ENCODE results near the gene SNCAIP.

SNCAIP gene

GRCh38 chr5:122312591-122313406 lies 762 bp downstream of the SNCAIP start:
- Histone ChIP-seq H3K9ac (ENCODE audit: low read depth in 1 of 2, low read length in 2 of 2) (peak overlapping the region; percentile 17 to 21), H3K36me3 (ENCODE audit: control insufficient read depth in 2 of 2, insufficient read depth in 2 of 2, low read length in 2 of 2) (no peaks in the 10 kb centered on the region), H3K27me3 (ENCODE audit: control insufficient read depth in 2 of 2, insufficient read depth in 2 of 2, low read length in 2 of 2) (peaks cover 13 to 19% of the 10 kb centered on the region in 2 donors), H3K4me1 (ENCODE audit: control insufficient read depth in 2 of 2, insufficient read depth in 2 of 2, low read length in 2 of 2) (peaks cover 8 to 11% of the 10 kb centered on the region in 2 donors), H3K4me3 (ENCODE audit: low read length in 2 of 2) (peak overlapping the region; percentile 41 to 50), H3K9me3 (ENCODE audit: control insufficient read depth in 2 of 2, low read length in 2 of 2) (no peaks in the 10 kb centered on the region), H3K27ac (ENCODE audit: low read depth in 2 of 2, low read length in 2 of 2) (peak overlapping the region in 1 of 2 donors; percentile 17)

DNA sequence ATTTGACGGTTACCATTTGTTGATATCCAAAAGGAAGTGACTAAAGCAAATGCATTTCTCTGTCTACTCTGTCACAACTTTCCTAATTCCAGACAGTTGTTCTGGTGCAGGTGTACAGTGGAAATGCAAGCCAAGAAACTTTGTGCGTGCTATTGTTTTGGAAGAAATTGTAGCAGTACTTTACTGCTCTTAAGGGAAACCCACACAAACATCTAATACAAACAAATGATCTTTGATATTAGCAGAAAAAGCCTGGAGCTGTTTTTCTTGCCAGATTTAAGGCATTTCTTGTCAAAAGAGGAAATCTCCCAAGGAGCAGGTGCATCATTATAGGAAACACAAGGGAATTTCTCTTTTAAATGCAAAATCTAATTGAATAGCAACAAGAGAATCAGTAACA lies 2.0 kb downstream of the SNCAIP start:
- H3K27ac ChIP-seq (ENCODE audit: low read depth in 2 of 2, low read length in 2 of 2): no peak overlapping the region
- no peak overlapping the region for H3K9ac ChIP-seq (ENCODE audit: low read depth in 1 of 2, low read length in 2 of 2)

DNA sequence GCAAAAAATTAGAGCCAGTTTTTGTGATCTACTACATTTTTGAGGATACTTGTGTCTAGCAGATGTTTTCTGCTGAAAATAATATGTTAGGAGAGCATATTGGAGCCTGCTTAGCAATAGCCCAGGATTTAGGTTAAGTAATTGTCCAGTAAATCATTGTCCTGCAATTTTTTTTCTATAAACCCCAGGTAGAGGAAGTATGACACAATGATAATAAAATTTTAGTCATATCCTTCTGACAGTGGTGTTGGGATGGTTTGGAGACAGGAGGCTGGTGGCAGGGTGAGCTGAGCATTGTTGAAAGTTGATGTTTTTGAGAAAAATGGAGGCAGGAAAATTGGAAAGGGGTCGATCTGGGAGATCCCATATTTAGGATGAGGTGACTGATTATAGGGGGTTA lies 3.5 kb downstream of the SNCAIP start:
- H3K9me3 ChIP-seq (ENCODE audit: control insufficient read depth in 2 of 2, low read length in 2 of 2): no peaks in the 10 kb centered on the region
- H3K4me1 ChIP-seq (ENCODE audit: control insufficient read depth in 2 of 2, insufficient read depth in 2 of 2, low read length in 2 of 2): peaks cover 8 to 11% of the 10 kb centered on the region in 2 donors
- H3K27me3 ChIP-seq (ENCODE audit: control insufficient read depth in 2 of 2, insufficient read depth in 2 of 2, low read length in 2 of 2): peaks cover 12 to 19% of the 10 kb centered on the region in 2 donors

More for the DNA sequence above, 2.0 kb downstream of the SNCAIP start:
- peaks cover 8 to 11% of the 10 kb centered on the region in 2 donors for H3K4me1 ChIP-seq (ENCODE audit: control insufficient read depth in 2 of 2, insufficient read depth in 2 of 2, low read length in 2 of 2)
- peaks cover 13 to 19% of the 10 kb centered on the region in 2 donors for H3K27me3 ChIP-seq (ENCODE audit: control insufficient read depth in 2 of 2, insufficient read depth in 2 of 2, low read length in 2 of 2)
- H3K36me3 ChIP-seq (ENCODE audit: control insufficient read depth in 2 of 2, insufficient read depth in 2 of 2, low read length in 2 of 2): no peaks in the 10 kb centered on the region
- no peak overlapping the region for H3K4me3 ChIP-seq (ENCODE audit: low read length in 2 of 2)
- H3K9me3 ChIP-seq (ENCODE audit: control insufficient read depth in 2 of 2, low read length in 2 of 2): no peaks in the 10 kb centered on the region

GRCh38 chr5:122316656-122317055 lies 4.6 kb downstream of the SNCAIP start:
- H3K4me1 ChIP-seq (ENCODE audit: control insufficient read depth in 2 of 2, insufficient read depth in 2 of 2, low read length in 2 of 2): peaks cover 8 to 11% of the 10 kb centered on the region in 2 donors
- no peaks in the 10 kb centered on the region for H3K36me3 ChIP-seq (ENCODE audit: control insufficient read depth in 2 of 2, insufficient read depth in 2 of 2, low read length in 2 of 2)
- no peak overlapping the region for H3K9ac ChIP-seq (ENCODE audit: low read depth in 1 of 2, low read length in 2 of 2)
- no peak overlapping the region for H3K27ac ChIP-seq (ENCODE audit: low read depth in 2 of 2, low read length in 2 of 2)
- H3K27me3 ChIP-seq (ENCODE audit: control insufficient read depth in 2 of 2, insufficient read depth in 2 of 2, low read length in 2 of 2): peaks cover 7 to 19% of the 10 kb centered on the region in 2 donors
- H3K4me3 ChIP-seq (ENCODE audit: low read length in 2 of 2): no peak overlapping the region
- no peaks in the 10 kb centered on the region for H3K9me3 ChIP-seq (ENCODE audit: control insufficient read depth in 2 of 2, low read length in 2 of 2)

More for the DNA sequence above, 3.5 kb downstream of the SNCAIP start:
- Histone ChIP-seq H3K9ac (ENCODE audit: low read depth in 1 of 2, low read length in 2 of 2) (no peak overlapping the region), H3K27ac (ENCODE audit: low read depth in 2 of 2, low read length in 2 of 2) (no peak overlapping the region), H3K4me3 (ENCODE audit: low read length in 2 of 2) (no peak overlapping the region), H3K36me3 (ENCODE audit: control insufficient read depth in 2 of 2, insufficient read depth in 2 of 2, low read length in 2 of 2) (no peaks in the 10 kb centered on the region)

- H3K36me3 ChIP-seq (ENCODE audit: control insufficient read depth in 2 of 2, insufficient read depth in 2 of 2, low read length in 2 of 2): no peaks in the 10 kb centered on the region
- H3K9me3 ChIP-seq (ENCODE audit: control insufficient read depth in 2 of 2, low read length in 2 of 2): no peaks in the 10 kb centered on the region
- H3K4me3 ChIP-seq (ENCODE audit: low read length in 2 of 2): no peak overlapping the region
- H3K4me1 ChIP-seq (ENCODE audit: control insufficient read depth in 2 of 2, insufficient read depth in 2 of 2, low read length in 2 of 2): peaks cover 0 to 4% of the 10 kb centered on the region in 2 donors
- peaks cover 0 to 4% of the 10 kb centered on the region in 2 donors for H3K27me3 ChIP-seq (ENCODE audit: control insufficient read depth in 2 of 2, insufficient read depth in 2 of 2, low read length in 2 of 2)
- no peak overlapping the region for H3K9ac ChIP-seq (ENCODE audit: low read depth in 1 of 2, low read length in 2 of 2)
- no peak overlapping the region for H3K27ac ChIP-seq (ENCODE audit: low read depth in 2 of 2, low read length in 2 of 2)
Measured at GRCh38 chr5:122319897-122320296, 7.9 kb downstream of the SNCAIP start.

DNA sequence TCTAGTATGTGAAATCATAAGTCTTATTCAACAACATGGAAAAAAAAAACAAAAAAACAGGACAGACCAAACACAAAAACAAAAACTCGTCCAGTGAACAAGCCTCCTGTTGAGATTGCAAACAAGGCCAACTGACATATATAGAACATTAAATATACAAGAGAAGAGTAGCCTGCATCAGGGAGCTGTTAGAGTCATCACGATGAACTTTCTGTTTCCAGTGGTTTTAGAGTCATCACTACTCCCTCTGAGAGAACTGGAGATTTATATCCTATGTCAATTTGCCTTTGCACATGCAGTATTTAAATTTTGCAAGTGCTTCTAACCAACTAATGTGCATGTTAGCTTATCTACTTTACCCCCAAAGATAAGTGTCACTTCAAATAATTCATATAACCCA lies 9.9 kb downstream of the SNCAIP start:
- Histone ChIP-seq H3K36me3 (ENCODE audit: control insufficient read depth in 2 of 2, insufficient read depth in 2 of 2, low read length in 2 of 2) (no peaks in the 10 kb centered on the region), H3K27ac (ENCODE audit: low read depth in 2 of 2, low read length in 2 of 2) (no peak overlapping the region), H3K9me3 (ENCODE audit: control insufficient read depth in 2 of 2, low read length in 2 of 2) (no peaks in the 10 kb centered on the region), H3K4me1 (ENCODE audit: control insufficient read depth in 2 of 2, insufficient read depth in 2 of 2, low read length in 2 of 2) (peaks cover 0 to 4% of the 10 kb centered on the region in 2 donors), H3K27me3 (ENCODE audit: control insufficient read depth in 2 of 2, insufficient read depth in 2 of 2, low read length in 2 of 2) (no peaks in the 10 kb centered on the region), H3K4me3 (ENCODE audit: low read length in 2 of 2) (no peak overlapping the region), H3K9ac (ENCODE audit: low read depth in 1 of 2, low read length in 2 of 2) (no peak overlapping the region)

DNA sequence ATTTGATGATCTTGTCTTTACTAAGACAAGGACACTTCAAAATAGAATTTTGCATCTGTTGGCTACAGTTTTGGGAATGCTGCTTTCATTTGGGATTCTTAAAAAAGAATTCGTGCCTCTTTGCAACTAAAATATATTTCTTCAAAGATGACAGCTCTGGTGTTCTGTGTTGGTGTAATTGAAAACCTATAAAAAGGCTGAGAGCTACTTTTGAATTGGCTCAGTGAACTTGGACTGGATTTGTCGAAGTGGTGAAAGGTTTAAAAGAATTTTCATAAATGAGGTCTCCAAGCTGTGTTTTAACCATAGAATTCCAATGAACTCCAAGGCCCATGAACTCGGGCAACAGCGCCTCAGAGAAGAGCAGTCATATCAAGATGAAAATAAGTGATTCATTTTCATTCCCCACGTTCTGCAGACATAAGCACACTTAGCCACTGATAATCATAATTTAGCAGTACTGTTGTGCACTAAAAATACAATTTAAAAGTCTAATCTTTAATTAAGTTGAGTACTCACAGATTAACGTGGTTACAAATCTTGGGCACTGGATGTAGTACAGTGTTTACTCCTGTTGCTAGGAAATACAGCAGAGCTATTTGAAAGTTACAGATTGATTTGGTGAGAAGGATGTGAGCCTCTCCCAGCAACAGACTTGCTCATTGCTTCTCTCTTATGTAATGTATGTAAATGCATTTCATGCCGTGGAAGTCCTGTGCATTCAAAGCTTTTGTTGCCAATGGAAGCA lies 10.9 kb downstream of the SNCAIP start:
- Histone ChIP-seq H3K9ac (ENCODE audit: low read depth in 1 of 2, low read length in 2 of 2) (no peak overlapping the region), H3K27ac (ENCODE audit: low read depth in 2 of 2, low read length in 2 of 2) (no peak overlapping the region), H3K4me1 (ENCODE audit: control insufficient read depth in 2 of 2, insufficient read depth in 2 of 2, low read length in 2 of 2) (peaks cover 0 to 4% of the 10 kb centered on the region in 2 donors), H3K9me3 (ENCODE audit: control insufficient read depth in 2 of 2, low read length in 2 of 2) (no peaks in the 10 kb centered on the region), H3K36me3 (ENCODE audit: control insufficient read depth in 2 of 2, insufficient read depth in 2 of 2, low read length in 2 of 2) (no peaks in the 10 kb centered on the region), H3K27me3 (ENCODE audit: control insufficient read depth in 2 of 2, insufficient read depth in 2 of 2, low read length in 2 of 2) (no peaks in the 10 kb centered on the region), H3K4me3 (ENCODE audit: low read length in 2 of 2) (no peak overlapping the region)

DNA sequence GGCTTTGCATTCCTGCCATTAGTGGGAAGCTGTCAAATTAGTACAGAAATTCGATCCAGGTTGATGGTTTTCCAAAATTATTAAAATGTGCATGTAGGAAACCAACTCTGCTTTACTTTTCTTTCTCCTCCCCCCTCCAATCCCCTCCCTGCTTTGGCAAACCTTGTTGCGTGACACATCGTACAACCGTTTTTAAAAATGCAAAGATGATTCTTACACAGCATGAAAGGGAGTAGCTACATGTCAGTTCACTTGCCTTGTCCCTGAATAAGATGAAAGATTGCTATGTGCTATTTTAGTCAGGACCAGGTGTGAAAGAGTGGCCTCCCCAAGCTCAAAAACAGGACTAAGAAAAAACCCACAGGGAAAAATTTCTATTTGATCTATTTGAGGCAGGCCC lies 11.7 kb downstream of the SNCAIP start:
- Histone ChIP-seq H3K9ac (ENCODE audit: low read depth in 1 of 2, low read length in 2 of 2) (no peak overlapping the region), H3K27me3 (ENCODE audit: control insufficient read depth in 2 of 2, insufficient read depth in 2 of 2, low read length in 2 of 2) (no peaks in the 10 kb centered on the region), H3K27ac (ENCODE audit: low read depth in 2 of 2, low read length in 2 of 2) (no peak overlapping the region)

DNA sequence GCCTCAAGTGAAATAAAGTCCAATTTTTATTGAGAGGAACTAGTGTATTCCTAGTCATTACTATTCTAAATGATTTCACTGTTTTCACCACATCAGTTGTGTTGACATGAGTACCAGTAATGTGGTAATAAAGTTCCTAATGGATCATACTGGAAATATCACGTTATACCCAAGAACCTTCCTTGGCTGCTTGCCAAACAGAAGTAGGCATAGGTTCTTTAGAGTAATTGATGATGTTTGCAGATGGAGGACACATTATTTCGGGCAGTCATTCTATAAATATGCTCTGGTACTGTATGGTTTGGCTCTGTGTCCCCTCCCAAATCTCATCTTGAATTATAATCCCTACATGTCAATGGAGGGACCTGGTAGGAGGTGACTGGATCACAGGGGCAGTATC lies 15.1 kb downstream of the SNCAIP start:
- Histone ChIP-seq H3K9ac (ENCODE audit: low read depth in 1 of 2, low read length in 2 of 2) (no peak overlapping the region), H3K4me3 (ENCODE audit: low read length in 2 of 2) (no peak overlapping the region), H3K4me1 (ENCODE audit: control insufficient read depth in 2 of 2, insufficient read depth in 2 of 2, low read length in 2 of 2) (peaks cover 0 to 4% of the 10 kb centered on the region in 2 donors), H3K9me3 (ENCODE audit: control insufficient read depth in 2 of 2, low read length in 2 of 2) (no peaks in the 10 kb centered on the region), H3K27me3 (ENCODE audit: control insufficient read depth in 2 of 2, insufficient read depth in 2 of 2, low read length in 2 of 2) (no peaks in the 10 kb centered on the region), H3K36me3 (ENCODE audit: control insufficient read depth in 2 of 2, insufficient read depth in 2 of 2, low read length in 2 of 2) (no peaks in the 10 kb centered on the region), H3K27ac (ENCODE audit: low read depth in 2 of 2, low read length in 2 of 2) (no peak overlapping the region)

More for the DNA sequence above, 11.7 kb downstream of the SNCAIP start:
- no peaks in the 10 kb centered on the region for H3K36me3 ChIP-seq (ENCODE audit: control insufficient read depth in 2 of 2, insufficient read depth in 2 of 2, low read length in 2 of 2)
- H3K4me3 ChIP-seq (ENCODE audit: low read length in 2 of 2): no peak overlapping the region
- H3K9me3 ChIP-seq (ENCODE audit: control insufficient read depth in 2 of 2, low read length in 2 of 2): no peaks in the 10 kb centered on the region
- H3K4me1 ChIP-seq (ENCODE audit: control insufficient read depth in 2 of 2, insufficient read depth in 2 of 2, low read length in 2 of 2): peaks cover 0 to 4% of the 10 kb centered on the region in 2 donors

GRCh38 chr5:122330881-122331280 lies 18.8 kb downstream of the SNCAIP start:
- no peaks in the 10 kb centered on the region for H3K9me3 ChIP-seq (ENCODE audit: control insufficient read depth in 2 of 2, low read length in 2 of 2)
- no peaks in the 10 kb centered on the region for H3K4me1 ChIP-seq (ENCODE audit: control insufficient read depth in 2 of 2, insufficient read depth in 2 of 2, low read length in 2 of 2)
- no peak overlapping the region for H3K9ac ChIP-seq (ENCODE audit: low read depth in 1 of 2, low read length in 2 of 2)
- no peaks in the 10 kb centered on the region for H3K36me3 ChIP-seq (ENCODE audit: control insufficient read depth in 2 of 2, insufficient read depth in 2 of 2, low read length in 2 of 2)
- H3K4me3 ChIP-seq (ENCODE audit: low read length in 2 of 2): no peak overlapping the region
- H3K27ac ChIP-seq (ENCODE audit: low read depth in 2 of 2, low read length in 2 of 2): no peak overlapping the region
- H3K27me3 ChIP-seq (ENCODE audit: control insufficient read depth in 2 of 2, insufficient read depth in 2 of 2, low read length in 2 of 2): no peaks in the 10 kb centered on the region
